GM12891 (cell line): ENCODE measurements around the gene CCNK.

ENCODE experiments used
- POLR2A ChIP-seq: IDR thresholded peaks from 2 replicates; pipeline ENCODE4 v1.6.1; 2011; ENCODE audit warnings: low read depth, low read length, control low read depth
- POLR2AphosphoS5 ChIP-seq: IDR thresholded peaks from 2 replicates; pipeline ENCODE4 v1.6.1; 2011; ENCODE audit warnings: low read depth, low read length, control low read depth
- POU2F2 ChIP-seq: IDR thresholded peaks from 2 replicates; pipeline ENCODE4 v1.6.1; 2011; ENCODE audit warnings: low read depth, mild to moderate bottlenecking, control low read depth, low read length, moderate library complexity
- TAF1 ChIP-seq: IDR thresholded peaks from 2 replicates; pipeline ENCODE4 v1.6.1; 2011; ENCODE audit warnings: low read depth, low read length, control low read depth

DNA sequence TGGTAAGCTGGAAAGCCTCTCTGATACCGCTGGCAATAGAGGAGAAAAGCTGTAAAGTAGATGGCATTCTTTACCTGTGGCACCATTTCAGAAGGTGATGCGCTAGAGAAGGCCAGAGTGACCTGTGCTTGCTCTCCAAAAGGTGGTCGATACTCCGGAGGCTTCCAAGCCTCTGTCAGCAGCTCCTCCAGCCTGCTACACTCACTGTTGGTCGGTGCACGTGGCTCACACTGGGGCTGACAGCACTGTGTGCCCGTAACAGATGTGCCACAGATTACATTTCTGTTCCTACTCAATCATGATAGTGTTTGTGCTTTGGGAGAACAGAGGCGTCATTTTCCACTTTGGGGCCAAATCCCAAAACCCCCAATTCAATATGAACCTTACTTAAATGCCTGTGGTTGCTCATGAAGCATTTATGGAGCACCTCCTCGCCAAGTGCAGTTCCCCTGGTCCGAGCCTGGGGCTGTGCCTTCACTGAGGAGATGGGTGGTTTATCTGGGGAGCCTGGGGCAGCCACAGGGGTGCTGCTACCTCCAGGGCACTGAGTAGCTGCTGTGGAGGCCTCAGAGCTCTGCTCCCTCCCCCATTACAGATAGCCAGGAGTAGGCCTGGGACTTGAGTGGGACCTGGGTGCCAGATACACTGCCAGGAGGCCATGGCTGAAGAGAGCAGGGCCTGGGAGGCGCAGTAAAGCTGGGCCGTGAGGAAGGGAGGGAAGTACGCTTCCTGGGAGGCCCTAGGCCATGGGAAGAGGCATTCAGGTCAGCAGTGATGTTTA is 26.8 kb downstream of the CCNK start:
- TF ChIP-seq POLR2A (no peak), POLR2AphosphoS5 (no peak), TAF1 (no peak), POU2F2 (no peak)
